ENCODE measurements around the gene SUSD1.

The SUSD1 gene

DNA sequence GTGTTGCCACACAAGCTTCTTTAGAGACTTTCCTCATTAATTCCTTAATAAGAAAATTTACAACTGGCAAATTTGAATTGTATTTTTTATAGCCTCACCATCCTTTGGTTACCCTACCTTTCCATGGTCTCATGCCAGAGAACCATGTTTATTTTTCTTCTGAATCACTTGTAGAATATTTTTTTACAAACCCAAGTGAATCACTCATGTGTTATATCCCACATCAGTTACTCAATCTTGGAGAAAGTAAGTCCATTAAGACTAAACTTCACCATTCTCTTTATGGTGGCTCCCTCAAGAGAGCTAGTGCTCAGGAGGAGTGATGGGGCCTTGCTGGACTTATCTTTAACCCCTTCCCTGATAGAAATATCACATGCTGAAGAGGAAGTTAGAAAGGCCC, 128.9 kb downstream of the SUSD1 start:
- Histone ChIP-seq H3K9ac (ENCODE audit: low read length) (no peak overlapping the region), H3K36me3 (ENCODE audit: control insufficient read depth, insufficient read depth, low read length) (no peaks in the 10 kb centered on the region), H3K4me1 (ENCODE audit: control insufficient read depth, low read depth, low read length) (peaks cover 8% of the 10 kb centered on the region), H3K18ac (ENCODE audit: low read length) (no peak overlapping the region), H2BK15ac (replicated peaks; ENCODE audit: low read depth) (no peak overlapping the region), H3K79me2 (ENCODE audit: control insufficient read depth, insufficient read depth, low read length) (no peaks in the 10 kb centered on the region), H3K4ac (ENCODE audit: low read depth, low read length) (no peak overlapping the region), H2AK5ac (ENCODE audit: low read length) (no peak overlapping the region), H4K8ac (ENCODE audit: low read depth, low read length) (no peak overlapping the region), H3K79me1 (ENCODE audit: low read length) (no peaks in the 10 kb centered on the region), H3K27ac (ENCODE audit: low read depth, low read length) (no peak overlapping the region), H3K4me3 (ENCODE audit: low read length) (no peak overlapping the region), H3K56ac (ENCODE audit: low read length) (no peak overlapping the region), H3K27me3 (ENCODE audit: insufficient read depth, low read length, poor library complexity) (no peaks in the 10 kb centered on the region), H2BK5ac (ENCODE audit: low read length) (no peak overlapping the region), H3K23ac (ENCODE audit: low read length) (no peak overlapping the region), H2BK120ac (ENCODE audit: low read depth, low read length) (no peak overlapping the region), H4K5ac (ENCODE audit: low read length) (no peak overlapping the region), H3K4me2 (ENCODE audit: low read length) (no peak overlapping the region)
- DNase-seq: no peak

DNA sequence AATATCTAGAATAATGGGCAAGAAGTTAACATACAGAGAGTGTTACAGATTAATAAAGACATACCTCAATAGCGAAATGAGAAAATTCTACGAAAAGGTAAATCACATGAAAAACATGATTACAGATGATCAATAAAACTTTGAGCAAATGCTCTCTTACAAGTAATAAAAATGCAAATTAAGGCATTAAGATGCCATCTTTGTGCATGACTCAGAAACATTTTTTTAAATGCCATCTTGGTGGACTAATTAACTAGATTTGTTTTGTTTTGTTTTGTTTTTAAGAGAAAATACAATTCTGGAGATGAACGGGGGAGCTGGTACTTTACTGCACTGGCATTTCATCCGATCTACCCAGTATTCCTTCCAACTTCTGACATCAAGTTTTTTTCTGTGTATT, 130.2 kb downstream of the SUSD1 start:
- no peaks in the 10 kb centered on the region for H3K79me1 ChIP-seq (ENCODE audit: low read length)
- H3K27me3 ChIP-seq (ENCODE audit: insufficient read depth, low read length, poor library complexity): no peaks in the 10 kb centered on the region
- no peak for DNase-seq

DNA sequence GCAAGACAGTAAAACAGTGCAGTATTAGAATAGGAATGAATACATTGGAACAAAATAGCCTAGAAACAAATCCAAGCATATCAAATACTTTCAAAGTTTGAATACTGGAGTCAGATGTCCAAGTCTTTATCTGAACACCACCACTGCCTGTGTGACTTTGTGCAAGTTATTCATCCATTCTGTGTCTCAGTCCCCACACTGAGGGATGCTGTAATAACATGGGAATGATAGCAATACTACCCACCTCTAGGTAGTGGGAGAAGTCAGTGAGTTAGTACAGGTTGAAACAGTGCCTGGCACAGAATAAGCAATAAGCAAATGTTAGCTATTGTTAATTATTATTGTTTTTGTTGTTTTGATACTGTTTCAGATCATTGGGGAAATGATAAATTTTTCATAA, 130.9 kb downstream of the SUSD1 start:
- Histone ChIP-seq H3K9ac (ENCODE audit: low read length) (no peak overlapping the region), H3K23ac (ENCODE audit: low read length) (no peak overlapping the region), H2AK5ac (ENCODE audit: low read length) (no peak overlapping the region), H3K4me3 (ENCODE audit: low read length) (no peak overlapping the region), H3K56ac (ENCODE audit: low read length) (no peak overlapping the region), H3K4me1 (ENCODE audit: control insufficient read depth, low read depth, low read length) (peaks cover 8% of the 10 kb centered on the region), H2BK15ac (replicated peaks; ENCODE audit: low read depth) (no peak overlapping the region), H2BK120ac (ENCODE audit: low read depth, low read length) (no peak overlapping the region), H3K79me1 (ENCODE audit: low read length) (no peaks in the 10 kb centered on the region), H3K27me3 (ENCODE audit: insufficient read depth, low read length, poor library complexity) (no peaks in the 10 kb centered on the region), H3K36me3 (ENCODE audit: control insufficient read depth, insufficient read depth, low read length) (no peaks in the 10 kb centered on the region), H4K5ac (ENCODE audit: low read length) (no peak overlapping the region), H3K18ac (ENCODE audit: low read length) (no peak overlapping the region), H4K8ac (ENCODE audit: low read depth, low read length) (no peak overlapping the region), H3K4me2 (ENCODE audit: low read length) (no peak overlapping the region), H3K4ac (ENCODE audit: low read depth, low read length) (no peak overlapping the region), H3K27ac (ENCODE audit: low read depth, low read length) (no peak overlapping the region), H3K79me2 (ENCODE audit: control insufficient read depth, insufficient read depth, low read length) (no peaks in the 10 kb centered on the region), H2BK5ac (ENCODE audit: low read length) (no peak overlapping the region)
- no peak for DNase-seq

More for the DNA sequence above, 130.2 kb downstream of the SUSD1 start:
- H3K4ac ChIP-seq (ENCODE audit: low read depth, low read length): no peak overlapping the region
- no peaks in the 10 kb centered on the region for H3K79me2 ChIP-seq (ENCODE audit: control insufficient read depth, insufficient read depth, low read length)
- no peak overlapping the region for H3K27ac ChIP-seq (ENCODE audit: low read depth, low read length)
- no peak overlapping the region for H3K56ac ChIP-seq (ENCODE audit: low read length)
- no peak overlapping the region for H3K9ac ChIP-seq (ENCODE audit: low read length)
- no peak overlapping the region for H3K4me2 ChIP-seq (ENCODE audit: low read length)
- H3K23ac ChIP-seq (ENCODE audit: low read length): no peak overlapping the region
- H3K4me1 ChIP-seq (ENCODE audit: control insufficient read depth, low read depth, low read length): peaks cover 8% of the 10 kb centered on the region
- H4K8ac ChIP-seq (ENCODE audit: low read depth, low read length): no peak overlapping the region
- H3K18ac ChIP-seq (ENCODE audit: low read length): no peak overlapping the region
- H2BK120ac ChIP-seq (ENCODE audit: low read depth, low read length): no peak overlapping the region
- H3K36me3 ChIP-seq (ENCODE audit: control insufficient read depth, insufficient read depth, low read length): no peaks in the 10 kb centered on the region
- H2BK5ac ChIP-seq (ENCODE audit: low read length): no peak overlapping the region
- no peak overlapping the region for H2BK15ac ChIP-seq (replicated peaks; ENCODE audit: low read depth)
- no CpG with 5 or more reads among the region's 4 CpGs for WGBS (ENCODE audit: extremely low coverage, insufficient coverage, low lambda C conversion rate)
- no peak overlapping the region for H3K4me3 ChIP-seq (ENCODE audit: low read length)
- no peak overlapping the region for H2AK5ac ChIP-seq (ENCODE audit: low read length)
- no peak overlapping the region for H4K5ac ChIP-seq (ENCODE audit: low read length)

DNA sequence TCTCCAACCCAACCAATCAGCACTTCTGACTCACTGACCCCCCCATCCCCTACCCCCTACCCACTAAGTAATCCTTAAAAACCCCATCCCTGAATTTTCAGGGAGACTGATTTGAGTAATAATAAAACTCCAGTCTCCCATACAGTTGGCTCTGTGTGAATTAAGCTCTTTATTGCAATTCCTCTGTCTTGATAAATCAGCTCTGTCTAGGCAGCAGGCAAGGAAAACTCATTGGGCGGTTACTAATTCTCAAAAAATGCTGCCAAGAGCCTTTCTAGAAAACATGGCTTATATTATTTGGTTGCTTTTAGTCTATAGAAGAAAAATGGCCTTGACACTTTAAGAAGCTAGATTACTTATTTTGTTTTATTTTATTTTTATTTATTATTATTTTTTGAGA, 131.7 kb downstream of the SUSD1 start:
- H2AK5ac ChIP-seq (ENCODE audit: low read length): no peak overlapping the region
- H3K18ac ChIP-seq (ENCODE audit: low read length): peak overlapping the region; percentile 31
- DNase-seq: no peak
- H3K9ac ChIP-seq (ENCODE audit: low read length): no peak overlapping the region
- H2BK120ac ChIP-seq (ENCODE audit: low read depth, low read length): no peak overlapping the region
- no peak overlapping the region for H4K8ac ChIP-seq (ENCODE audit: low read depth, low read length)
- no peaks in the 10 kb centered on the region for H3K27me3 ChIP-seq (ENCODE audit: insufficient read depth, low read length, poor library complexity)
- no peak overlapping the region for H3K4me2 ChIP-seq (ENCODE audit: low read length)
- H4K5ac ChIP-seq (ENCODE audit: low read length): no peak overlapping the region
- H3K36me3 ChIP-seq (ENCODE audit: control insufficient read depth, insufficient read depth, low read length): no peaks in the 10 kb centered on the region
- no peak overlapping the region for H3K4me3 ChIP-seq (ENCODE audit: low read length)
- no peak overlapping the region for H3K27ac ChIP-seq (ENCODE audit: low read depth, low read length)
- H3K4ac ChIP-seq (ENCODE audit: low read depth, low read length): no peak overlapping the region
- H3K79me2 ChIP-seq (ENCODE audit: control insufficient read depth, insufficient read depth, low read length): no peaks in the 10 kb centered on the region
- no peak overlapping the region for H3K56ac ChIP-seq (ENCODE audit: low read length)
- WGBS (ENCODE audit: extremely low coverage, insufficient coverage, low lambda C conversion rate): no CpG with 5 or more reads among the region's 1 CpG
- H3K23ac ChIP-seq (ENCODE audit: low read length): no peak overlapping the region
- H2BK5ac ChIP-seq (ENCODE audit: low read length): no peak overlapping the region
- H3K79me1 ChIP-seq (ENCODE audit: low read length): no peaks in the 10 kb centered on the region
- H3K4me1 ChIP-seq (ENCODE audit: control insufficient read depth, low read depth, low read length): peaks cover 8% of the 10 kb centered on the region
- H2BK15ac ChIP-seq (replicated peaks; ENCODE audit: low read depth): no peak overlapping the region

DNA sequence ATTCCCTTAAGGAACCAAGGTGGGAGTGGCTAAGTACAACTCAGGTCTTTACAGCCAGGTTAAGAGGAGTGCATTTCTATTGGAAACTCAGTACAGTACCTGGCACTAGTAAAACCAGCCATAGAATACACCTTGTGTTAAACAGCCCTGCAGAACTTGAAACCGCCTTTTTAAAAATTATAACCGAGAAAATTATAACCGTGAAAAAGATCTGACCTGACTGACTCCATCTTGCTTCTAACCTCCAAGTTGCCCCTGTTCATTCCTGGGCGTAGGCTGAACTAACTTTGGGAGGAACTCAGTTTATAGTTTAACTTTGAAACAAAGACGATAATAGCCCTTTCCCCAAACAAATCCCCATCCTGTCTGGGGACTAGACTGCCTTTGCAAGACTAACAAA, 132.3 kb downstream of the SUSD1 start:
- Histone ChIP-seq H3K4me3 (ENCODE audit: low read length) (no peak overlapping the region), H2BK5ac (ENCODE audit: low read length) (no peak overlapping the region), H3K4me2 (ENCODE audit: low read length) (no peak overlapping the region), H3K56ac (ENCODE audit: low read length) (no peak overlapping the region), H3K23ac (ENCODE audit: low read length) (no peak overlapping the region), H3K9ac (ENCODE audit: low read length) (no peak overlapping the region), H3K27me3 (ENCODE audit: insufficient read depth, low read length, poor library complexity) (no peaks in the 10 kb centered on the region), H3K27ac (ENCODE audit: low read depth, low read length) (peak overlapping the region; percentile 76), H4K8ac (ENCODE audit: low read depth, low read length) (no peak overlapping the region), H2BK15ac (replicated peaks; ENCODE audit: low read depth) (peak overlapping the region; percentile 25), H4K5ac (ENCODE audit: low read length) (no peak overlapping the region), H3K79me2 (ENCODE audit: control insufficient read depth, insufficient read depth, low read length) (no peaks in the 10 kb centered on the region), H2BK120ac (ENCODE audit: low read depth, low read length) (no peak overlapping the region), H3K4ac (ENCODE audit: low read depth, low read length) (peak overlapping the region; percentile 50), H2AK5ac (ENCODE audit: low read length) (no peak overlapping the region), H3K4me1 (ENCODE audit: control insufficient read depth, low read depth, low read length) (peaks cover 8% of the 10 kb centered on the region), H3K36me3 (ENCODE audit: control insufficient read depth, insufficient read depth, low read length) (no peaks in the 10 kb centered on the region), H3K79me1 (ENCODE audit: low read length) (no peaks in the 10 kb centered on the region), H3K18ac (ENCODE audit: low read length) (peak overlapping the region; percentile 56)
- no CpG with 5 or more reads among the region's 5 CpGs for WGBS (ENCODE audit: extremely low coverage, insufficient coverage, low lambda C conversion rate)
- no peak for DNase-seq

DNA sequence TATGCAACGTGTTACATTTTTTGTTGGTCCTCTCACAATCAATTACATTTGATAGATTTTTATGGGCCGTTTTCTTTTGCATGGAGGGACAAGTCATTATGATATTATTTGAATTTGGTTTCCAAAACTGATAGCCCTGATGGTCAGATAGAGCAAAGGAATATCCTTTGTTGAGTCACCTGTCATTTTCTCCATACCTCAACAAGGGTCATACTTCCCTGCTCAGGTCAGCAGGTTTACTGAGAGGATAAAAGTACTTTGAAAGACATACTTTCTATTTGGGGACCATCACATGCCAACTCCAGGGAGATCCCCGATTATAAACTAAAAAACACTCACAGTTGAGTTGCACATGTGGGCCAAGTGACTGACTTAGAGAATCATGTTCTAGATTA, 132.9 kb downstream of the SUSD1 start:
- Histone ChIP-seq H3K23ac (ENCODE audit: low read length) (no peak overlapping the region), H2BK5ac (ENCODE audit: low read length) (no peak overlapping the region), H3K18ac (ENCODE audit: low read length) (peak overlapping the region; percentile 31), H3K27ac (ENCODE audit: low read depth, low read length) (peak overlapping the region; percentile 76), H3K4ac (ENCODE audit: low read depth, low read length) (no peak overlapping the region), H3K36me3 (ENCODE audit: control insufficient read depth, insufficient read depth, low read length) (no peaks in the 10 kb centered on the region), H4K8ac (ENCODE audit: low read depth, low read length) (no peak overlapping the region), H2BK120ac (ENCODE audit: low read depth, low read length) (no peak overlapping the region), H3K56ac (ENCODE audit: low read length) (no peak overlapping the region), H3K79me1 (ENCODE audit: low read length) (no peaks in the 10 kb centered on the region), H2AK5ac (ENCODE audit: low read length) (no peak overlapping the region), H3K4me1 (ENCODE audit: control insufficient read depth, low read depth, low read length) (peaks cover 8% of the 10 kb centered on the region), H3K27me3 (ENCODE audit: insufficient read depth, low read length, poor library complexity) (no peaks in the 10 kb centered on the region), H3K9ac (ENCODE audit: low read length) (no peak overlapping the region), H2BK15ac (replicated peaks; ENCODE audit: low read depth) (no peak overlapping the region), H3K4me3 (ENCODE audit: low read length) (no peak overlapping the region), H3K79me2 (ENCODE audit: control insufficient read depth, insufficient read depth, low read length) (no peaks in the 10 kb centered on the region), H3K4me2 (ENCODE audit: low read length) (no peak overlapping the region), H4K5ac (ENCODE audit: low read length) (no peak overlapping the region)
- no CpG with 5 or more reads among the region's 3 CpGs for WGBS (ENCODE audit: extremely low coverage, insufficient coverage, low lambda C conversion rate)
- no peak for DNase-seq

Measured in mesendoderm (in vitro differentiated cells).